HG03469 (cell line): ENCODE results near the gene NUBP1.
"Not testable (repeated sequence)": the region's sequence is repeated elsewhere in the genome, so short reads cannot be mapped to it uniquely, and the experiment has no call there.

Source experiments
- ATAC-seq: cut with Tn5 transposase; IDR thresholded peaks from one replicate; pipeline ENCODE4 v1.9.1; 2021; ENCODE audit warnings: mild to moderate bottlenecking, moderate library complexity, moderate number of reproducible peaks; ENCODE audit not compliant: unreplicated experiment

Gene NUBP1

GRCh38 chr16:10750793-10751192 is 7.2 kb downstream of the NUBP1 start:
- no peak for ATAC-seq

- ATAC-seq = no peak
These were observed 7.7 kb downstream of the NUBP1 start for GRCh38 chr16:10751291-10751697.

- no peak for ATAC-seq
These were observed 9.3 kb downstream of the NUBP1 start for GRCh38 chr16:10752843-10753523.

GRCh38 chr16:10753670-10754069 is 10.0 kb downstream of the NUBP1 start:
- no peak for ATAC-seq

- no peak for ATAC-seq
These were observed 11.3 kb downstream of the NUBP1 start for GRCh38 chr16:10754941-10755340.

GRCh38 chr16:10756574-10756973 is 12.9 kb downstream of the NUBP1 start:
- no peak for ATAC-seq

- no peak for ATAC-seq
These were observed 17.2 kb downstream of the NUBP1 start for GRCh38 chr16:10760858-10761257.

- no peak for ATAC-seq
These were observed 17.7 kb downstream of the NUBP1 start for GRCh38 chr16:10761373-10761772.

GRCh38 chr16:10762336-10763016 is 18.8 kb downstream of the NUBP1 start:
- ATAC-seq = no peak

- ATAC-seq = no peak
These were observed 19.8 kb downstream of the NUBP1 start for GRCh38 chr16:10763456-10763855.

- ATAC-seq = peak; percentile 65
These were observed 22.1 kb downstream of the NUBP1 start for GRCh38 chr16:10765772-10766171.

GRCh38 chr16:10767127-10767526 is 23.5 kb downstream of the NUBP1 start:
- no peak for ATAC-seq

- ATAC-seq = no peak
These were observed 25.7 kb downstream of the NUBP1 start for GRCh38 chr16:10769381-10769780.

- no peak for ATAC-seq
These were observed 27.3 kb downstream of the NUBP1 start for GRCh38 chr16:10770907-10771306.

GRCh38 chr16:10776280-10776679 is 32.6 kb downstream of the NUBP1 start:
- ATAC-seq = no peak

- ATAC-seq = not testable (repeated sequence)
These were observed 33.3 kb downstream of the NUBP1 start for GRCh38 chr16:10776923-10777322.

- ATAC-seq = no peak
These were observed 33.7 kb downstream of the NUBP1 start for GRCh38 chr16:10777356-10777755.

GRCh38 chr16:10779908-10780307 is 36.3 kb downstream of the NUBP1 start:
- not testable (repeated sequence) for ATAC-seq

GRCh38 chr16:10780628-10781027 is 37.0 kb downstream of the NUBP1 start:
- no peak for ATAC-seq

- no peak for ATAC-seq
These were observed 39.0 kb downstream of the NUBP1 start for GRCh38 chr16:10782628-10783027.

- no peak for ATAC-seq
These were observed 43.7 kb downstream of the NUBP1 start for GRCh38 chr16:10787304-10787703.

- not testable (repeated sequence) for ATAC-seq
These were observed 45.0 kb downstream of the NUBP1 start for GRCh38 chr16:10788630-10789029.

GRCh38 chr16:10791048-10791447 is 47.4 kb downstream of the NUBP1 start:
- no peak for ATAC-seq
